ENCODE data around the gene ST14.
"Not testable (repeated sequence)": the region's sequence is repeated elsewhere in the genome, so short reads cannot be mapped to it uniquely, and the experiment has no call there.

ST14 gene

GRCh38 chr11:130165601-130166456 is 6.2 kb downstream of the ST14 start:
- DNase-seq, result peak; percentile 33

DNA sequence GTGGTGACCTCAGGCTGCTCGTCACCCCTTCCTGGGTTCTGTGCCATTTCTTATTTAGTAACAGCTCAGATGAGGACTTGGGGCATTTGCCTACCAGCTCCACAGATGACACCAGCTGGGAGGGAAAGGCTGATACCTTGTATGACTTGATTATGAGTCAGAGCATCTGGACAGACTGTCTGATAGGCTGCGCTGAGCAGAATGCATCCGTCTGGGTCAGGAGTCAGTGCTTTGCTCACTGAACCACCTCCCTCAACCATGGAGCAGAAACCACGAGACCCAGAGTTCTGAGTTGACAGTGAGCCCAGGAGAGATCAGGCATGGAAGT is 6.8 kb downstream of the ST14 start:
- DNase-seq, result no peak

DNA sequence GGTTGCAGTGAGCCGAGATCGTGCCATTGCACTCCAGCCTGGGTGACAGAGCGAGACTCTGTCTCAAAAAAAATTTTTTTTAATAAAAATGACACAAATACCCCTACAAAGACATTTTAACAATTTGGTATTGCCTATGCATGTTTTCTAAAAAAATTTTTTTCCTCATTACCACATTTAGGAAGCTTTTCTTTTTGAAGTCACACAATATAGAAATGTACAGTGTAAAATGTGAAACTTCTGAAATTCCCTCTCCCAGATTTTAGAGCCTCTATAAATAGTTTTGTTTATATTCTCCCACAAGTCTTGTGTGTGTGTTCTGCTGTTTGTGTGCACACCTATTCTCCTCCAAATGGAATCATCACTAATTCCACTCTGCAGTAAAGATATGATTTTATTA is 7.6 kb downstream of the ST14 start:
- no peak for DNase-seq

GRCh38 chr11:130168105-130168504 is 8.5 kb downstream of the ST14 start:
- no peak for DNase-seq

DNA sequence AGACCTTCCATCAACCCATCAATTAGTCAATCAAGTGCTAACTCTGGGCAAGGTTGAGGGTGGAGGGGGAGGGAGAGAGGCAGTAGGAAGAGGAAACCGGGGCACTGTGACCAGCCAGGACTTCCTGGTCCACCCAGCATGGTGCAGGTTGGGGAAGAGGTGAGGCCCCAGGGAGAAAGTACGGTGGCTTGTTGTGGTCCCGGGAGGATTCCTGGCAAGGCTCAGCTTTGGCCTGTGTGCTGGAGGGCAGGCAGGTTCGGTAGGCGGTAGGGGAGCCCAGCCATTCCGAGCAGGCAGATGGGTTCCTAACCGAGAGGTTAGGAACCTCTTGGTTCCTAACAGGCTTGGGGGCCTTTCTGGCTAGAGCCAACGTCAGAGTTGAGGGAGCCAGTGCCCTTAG is 10.8 kb downstream of the ST14 start:
- no peak for DNase-seq

- no peak for DNase-seq
Measured at GRCh38 chr11:130171534-130171933, 12.0 kb downstream of the ST14 start.

DNA sequence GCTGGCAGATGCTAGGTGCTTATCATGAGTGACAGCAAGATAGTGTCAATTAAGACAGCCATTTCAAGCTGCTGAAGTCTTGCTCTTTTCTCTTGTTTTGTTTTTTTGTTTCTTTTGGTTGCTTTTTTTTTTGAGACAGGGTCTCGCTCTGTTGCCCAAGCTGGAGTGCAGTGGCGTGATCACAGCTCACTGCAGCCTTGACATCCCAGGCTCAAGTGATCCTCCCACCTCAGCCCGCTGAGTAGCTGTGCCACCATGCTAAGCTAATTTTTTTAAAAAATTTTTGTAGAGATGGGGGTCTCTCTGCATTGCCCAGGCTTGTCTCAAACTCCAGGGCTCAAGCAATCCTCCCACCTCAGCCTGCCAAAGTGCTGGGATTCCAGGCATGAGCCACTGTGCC is 12.4 kb downstream of the ST14 start:
- DNase-seq, result not testable (repeated sequence)

DNA sequence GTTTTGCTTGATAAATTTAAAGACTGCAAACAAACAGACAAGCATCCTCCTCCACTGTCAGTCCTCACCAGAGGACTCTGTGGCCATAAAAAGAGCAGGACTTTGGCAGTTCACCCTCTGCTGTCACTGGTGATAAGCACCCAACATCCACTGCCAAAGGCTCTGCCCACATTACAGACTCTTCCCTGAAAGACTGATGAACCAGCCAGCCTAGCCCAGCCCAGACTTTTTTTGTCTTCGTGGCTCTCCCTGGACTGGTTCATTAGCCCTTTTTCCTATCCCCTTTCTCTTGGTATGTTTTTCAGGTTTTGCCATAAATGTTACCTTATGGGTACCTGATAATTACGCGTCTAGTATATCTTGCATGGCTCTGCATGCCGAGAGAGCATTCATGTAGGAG is 15.1 kb downstream of the ST14 start:
- DNase-seq, result peak; percentile 7

GRCh38 chr11:130175898-130176297 is 16.3 kb downstream of the ST14 start:
- no peak for DNase-seq

DNA sequence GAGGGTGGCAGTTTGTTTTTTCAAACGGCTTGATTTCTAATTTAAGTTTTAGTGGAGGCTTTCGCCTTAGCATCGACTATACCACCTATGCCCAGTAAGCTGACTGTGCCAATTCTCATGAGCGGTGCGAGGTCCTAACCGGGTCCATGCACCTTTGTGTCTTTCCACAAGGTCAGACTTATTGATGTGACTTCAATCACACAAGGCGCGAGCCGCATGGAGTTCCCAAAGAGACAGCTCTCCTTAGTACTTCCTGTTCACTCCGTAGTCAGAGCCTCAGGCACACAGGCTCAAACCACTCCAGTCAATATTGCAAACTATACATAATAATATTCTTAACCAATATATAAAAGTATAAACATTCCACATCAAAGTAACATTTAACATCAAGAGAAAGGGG is 18.2 kb downstream of the ST14 start:
- no peak for DNase-seq

DNA sequence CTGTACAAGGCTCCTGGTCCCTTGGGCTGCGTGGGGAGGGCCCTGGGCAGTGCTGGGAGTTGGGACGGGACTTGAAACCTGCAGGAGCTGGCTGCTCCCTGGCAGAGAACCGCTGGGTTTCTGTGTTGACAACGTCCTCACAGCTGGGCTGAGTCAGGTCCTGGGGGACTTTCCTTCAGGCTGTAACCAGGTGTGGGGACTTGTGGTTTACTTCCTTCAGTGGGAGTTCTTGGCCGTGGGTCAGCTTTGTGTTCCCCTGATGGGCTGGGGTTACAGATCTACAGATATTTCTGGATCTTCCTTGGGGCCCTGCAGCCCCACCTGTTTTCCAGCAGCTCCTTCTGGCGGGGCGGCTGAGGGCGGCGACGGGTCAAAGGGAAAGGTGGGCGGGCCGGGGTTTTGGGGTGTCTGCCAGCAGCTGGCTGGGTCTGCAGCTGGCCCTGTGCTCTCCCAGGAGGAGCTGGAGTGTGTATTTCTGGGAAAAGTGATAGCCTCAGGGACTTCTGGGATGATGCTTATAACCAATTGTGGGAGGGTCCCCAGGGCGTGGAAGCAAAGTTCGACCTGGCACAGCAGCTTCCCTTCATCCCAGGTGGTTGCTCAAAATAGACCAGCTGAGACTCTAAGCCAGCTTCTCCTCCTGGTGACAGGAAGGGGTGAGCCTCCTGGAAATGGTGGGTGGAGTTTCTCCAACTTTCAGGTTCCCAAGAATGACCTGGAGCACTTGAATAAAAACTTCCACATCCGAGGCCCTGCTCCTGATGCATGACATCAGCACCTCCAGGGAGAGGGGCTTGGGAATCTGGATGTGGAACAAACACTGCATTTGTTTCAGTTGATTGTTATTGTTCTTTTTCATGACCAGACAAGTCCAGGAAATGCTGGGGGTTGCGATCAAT is 19.1 kb downstream of the ST14 start:
- DNase-seq, result no peak

DNA sequence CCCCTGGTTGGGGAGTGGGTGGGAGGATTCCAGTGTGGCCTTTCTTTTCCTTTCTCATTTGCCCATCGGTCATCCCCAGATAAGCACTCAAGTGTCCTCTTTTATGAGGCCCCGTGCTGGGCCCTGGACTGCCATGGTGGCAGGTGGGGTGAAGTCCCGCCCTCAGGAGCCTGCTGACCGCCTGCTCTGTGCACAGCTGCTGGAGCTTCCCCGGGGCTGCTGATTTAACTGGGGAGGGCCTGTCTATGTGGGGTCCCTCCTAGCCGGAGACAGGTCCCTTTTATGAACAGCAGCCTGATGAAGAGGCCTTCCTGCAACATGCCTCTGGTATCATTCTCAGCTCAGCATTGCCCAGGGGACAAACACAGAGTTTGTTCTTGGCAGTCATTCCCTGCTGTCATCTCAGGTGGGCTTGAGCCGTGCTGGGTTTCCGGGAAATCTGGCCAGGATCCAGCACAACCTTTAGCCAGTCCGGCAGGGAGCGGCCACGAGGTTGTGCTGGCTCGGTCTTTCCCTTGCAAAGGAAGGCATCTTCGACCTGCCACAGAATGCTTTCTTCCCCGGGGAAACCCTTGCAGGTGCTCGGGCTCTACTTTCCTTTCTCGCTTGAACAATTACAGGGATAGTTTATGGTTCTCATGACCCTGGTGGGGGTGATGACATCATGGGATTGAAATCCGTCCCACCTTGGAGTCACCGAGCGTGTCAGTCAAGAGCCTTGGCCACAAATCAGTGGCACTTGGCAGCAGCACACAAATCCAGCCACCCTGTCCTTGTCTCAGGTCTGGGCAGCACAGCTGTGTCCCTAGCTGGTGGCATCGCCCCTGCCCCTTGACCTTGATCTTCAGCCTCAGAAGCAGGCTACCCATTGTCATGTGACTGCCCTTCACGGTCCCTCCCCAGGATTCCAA is 20.1 kb downstream of the ST14 start:
- no peak for DNase-seq

- no peak for DNase-seq
Measured at GRCh38 chr11:130180491-130180890, 20.9 kb downstream of the ST14 start.

DNA sequence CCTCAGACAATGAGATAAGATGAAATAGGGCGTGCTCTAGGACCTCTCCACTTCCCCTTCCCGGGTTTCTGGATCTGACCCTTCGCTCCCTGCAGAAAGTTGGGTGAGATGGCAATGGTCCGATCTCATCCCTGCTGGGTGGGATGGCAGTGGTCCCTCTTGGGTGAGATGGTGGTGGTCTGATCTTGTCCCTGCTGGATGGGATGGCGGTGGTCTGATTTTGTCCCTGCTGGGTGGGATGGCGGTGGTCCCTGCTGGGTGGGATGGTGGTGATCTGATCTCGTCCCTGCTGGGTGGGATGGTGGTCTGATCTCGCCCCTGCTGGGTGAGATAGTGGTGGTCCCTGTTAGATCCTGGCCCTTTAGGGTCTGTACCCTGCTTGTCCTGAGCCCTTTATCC is 21.3 kb downstream of the ST14 start:
- no peak for DNase-seq

DNA sequence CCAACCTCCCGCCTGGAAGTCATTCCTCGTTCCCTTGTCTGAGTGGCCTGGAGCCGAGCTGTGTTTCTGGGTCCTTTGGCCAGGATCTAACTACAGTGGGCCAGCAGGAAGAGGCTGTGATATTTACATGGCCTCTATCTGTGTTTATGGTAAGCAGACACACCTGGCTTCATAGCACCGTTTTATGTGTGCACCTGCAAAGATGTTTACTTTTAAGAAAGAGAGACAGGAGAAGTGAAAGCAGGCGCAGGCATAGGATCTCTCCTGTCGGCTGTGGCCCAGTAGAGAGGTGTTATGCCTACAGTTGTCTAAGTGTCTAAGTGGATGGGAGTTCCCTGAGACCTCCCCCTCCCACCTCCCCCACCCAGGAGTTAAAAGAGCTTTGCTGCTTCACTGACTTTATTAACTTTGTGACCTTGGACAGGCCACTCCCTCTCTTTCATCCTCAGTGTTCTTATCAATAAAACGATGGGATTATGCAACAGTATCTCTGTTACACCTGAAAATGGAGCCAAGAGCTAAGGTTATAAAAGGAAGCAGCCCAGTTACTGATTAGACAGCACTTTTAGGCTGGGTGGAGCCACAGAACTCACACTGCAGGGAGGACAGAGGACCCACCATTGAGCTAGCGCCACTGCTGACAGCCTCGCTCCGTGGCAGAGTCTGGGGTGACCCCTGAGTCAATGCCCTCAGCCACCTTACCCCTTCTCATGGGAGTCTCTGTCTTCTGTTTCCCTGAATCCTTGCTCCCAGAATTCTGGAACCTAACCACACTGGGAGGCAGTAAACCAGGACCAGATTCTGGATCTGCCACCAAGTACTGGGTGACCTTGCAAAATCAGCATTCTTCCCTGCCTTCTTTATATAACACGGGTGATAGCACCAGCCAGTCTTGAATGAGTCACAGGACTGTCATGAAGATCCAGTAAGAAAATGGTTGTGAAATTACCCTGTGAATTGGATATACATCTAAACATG is 22.0 kb downstream of the ST14 start:
- DNase-seq, result no peak

GRCh38 chr11:130183878-130184610 is 24.5 kb downstream of the ST14 start:
- no peak for DNase-seq

DNA sequence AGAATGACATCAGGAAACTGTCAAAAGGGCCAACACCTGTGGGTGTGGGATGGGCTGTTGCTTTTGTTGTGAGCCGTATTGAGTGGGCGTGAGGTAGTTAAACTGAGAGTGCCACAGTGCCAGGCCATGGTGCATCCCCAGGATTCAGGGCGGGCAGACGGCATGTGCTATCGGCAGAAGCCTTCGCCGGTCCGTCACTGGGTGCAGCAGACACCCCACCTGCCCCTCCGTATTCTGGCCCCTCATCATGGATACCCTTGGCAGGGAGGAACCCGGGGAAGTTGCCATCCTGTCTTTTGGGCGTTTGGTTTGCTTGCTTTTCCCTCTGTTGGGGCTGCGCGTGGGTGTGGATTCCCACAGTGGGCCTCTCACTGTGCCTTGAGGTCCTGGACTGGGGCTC is 27.5 kb downstream of the ST14 start:
- DNase-seq, result no peak

DNA sequence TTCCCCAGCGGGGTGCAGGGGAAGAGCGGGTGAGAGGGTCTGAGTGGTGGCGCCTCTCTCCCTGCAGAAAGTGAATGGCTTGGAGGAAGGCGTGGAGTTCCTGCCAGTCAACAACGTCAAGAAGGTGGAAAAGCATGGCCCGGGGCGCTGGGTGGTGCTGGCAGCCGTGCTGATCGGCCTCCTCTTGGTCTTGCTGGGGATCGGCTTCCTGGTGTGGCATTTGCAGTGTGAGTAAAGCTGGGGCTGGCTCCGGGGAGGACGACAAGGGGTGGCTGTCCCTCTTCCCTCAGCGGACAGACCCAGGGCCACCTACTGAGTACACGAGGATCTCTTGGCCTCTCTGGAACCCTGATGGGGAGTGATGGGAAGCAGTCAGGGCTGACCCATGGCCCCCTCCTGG is 28.5 kb downstream of the ST14 start:
- DNase-seq, result no peak

DNA sequence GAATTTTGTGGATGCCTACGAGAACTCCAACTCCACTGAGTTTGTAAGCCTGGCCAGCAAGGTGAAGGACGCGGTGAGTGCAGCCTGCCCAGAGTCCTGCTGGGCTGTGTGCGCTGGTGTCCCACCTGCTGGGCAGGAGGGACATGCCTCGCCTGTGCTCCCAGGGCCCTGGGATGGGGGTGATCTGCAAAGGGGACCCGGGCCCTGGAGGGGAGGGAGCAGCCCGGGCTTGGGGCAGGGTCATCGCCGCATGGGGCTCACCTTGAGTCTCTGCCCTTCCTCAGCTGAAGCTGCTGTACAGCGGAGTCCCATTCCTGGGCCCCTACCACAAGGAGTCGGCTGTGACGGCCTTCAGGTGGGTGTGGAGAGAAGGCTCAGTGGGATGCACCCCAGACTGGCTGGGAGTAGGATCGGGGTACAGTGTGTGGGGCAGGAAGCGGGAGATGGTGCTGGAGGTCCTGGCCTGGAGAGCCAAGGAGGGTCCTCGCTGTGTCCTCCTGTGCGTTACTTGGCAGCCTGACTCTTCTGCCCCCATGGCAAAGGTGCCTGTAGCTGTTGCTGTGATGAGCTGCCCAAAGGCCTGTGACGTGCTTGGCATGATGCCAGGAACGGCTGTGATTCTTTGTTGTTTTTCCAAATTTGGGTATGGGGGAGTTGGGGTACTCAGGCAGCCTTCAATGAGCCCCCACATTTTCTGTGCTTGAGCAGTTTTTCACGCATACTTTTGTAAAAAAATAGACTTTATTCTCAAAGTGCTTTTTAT is 29.2 kb downstream of the ST14 start:
- DNase-seq, result no peak

DNA sequence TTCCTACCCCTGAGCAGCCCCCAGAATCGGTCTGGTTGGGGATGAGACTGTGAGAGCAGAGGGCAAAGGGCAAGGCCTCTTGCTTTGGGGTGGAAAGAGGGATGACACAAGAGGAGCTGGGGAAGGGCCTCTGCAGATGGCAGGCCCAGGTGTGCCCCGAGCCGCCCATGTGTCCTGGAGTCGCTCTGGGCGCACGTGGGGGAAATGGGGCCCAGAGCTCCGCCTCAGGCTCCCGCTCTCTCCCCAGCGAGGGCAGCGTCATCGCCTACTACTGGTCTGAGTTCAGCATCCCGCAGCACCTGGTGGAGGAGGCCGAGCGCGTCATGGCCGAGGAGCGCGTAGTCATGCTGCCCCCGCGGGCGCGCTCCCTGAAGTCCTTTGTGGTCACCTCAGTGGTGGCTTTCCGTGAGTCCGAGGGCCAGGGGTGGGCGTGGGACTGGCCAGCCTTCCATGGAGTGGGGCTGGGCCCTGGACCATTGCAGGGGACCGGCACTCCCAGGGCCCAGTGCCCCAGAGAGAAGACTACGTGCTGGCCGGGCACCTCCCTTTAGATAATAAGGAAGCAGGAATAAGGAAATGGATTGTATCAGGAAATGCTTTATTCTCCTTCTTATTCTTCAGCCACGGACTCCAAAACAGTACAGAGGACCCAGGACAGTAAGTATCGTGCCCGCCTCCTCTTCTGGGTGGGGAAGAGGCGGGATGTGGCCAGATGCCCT is 30.1 kb downstream of the ST14 start:
- DNase-seq, result no peak
